Lung (tissue), 12 donors: ENCODE measurements around the gene MRTFA. TPM values are rescaled to one million over a fixed set of nuclear protein-coding genes. Genes with fewer than 3 reads are reported as not detected.

Experiments used
- ATAC-seq: fragments of 200-7000 bp; cut with Tn5 transposase; one replicate; pipeline ENCODE4 v1.9.1; 2020; ENCODE audit warnings: moderate number of reproducible peaks; ENCODE audit not compliant: insufficient read depth, low FRiP score
- DNase-seq, 3 donors: peaks; one replicate each; pipeline ENCODE4 v3.0.0-alpha.2; 2013 to 2017
- H3K27ac ChIP-seq, 2 donors: one replicate each; pipeline ENCODE4 v1.5.1; 2013; ENCODE audit warnings: mild to moderate bottlenecking in 2 of 2, moderate library complexity in 2 of 2, control low read depth in 1 of 2, inconsistent platforms in 1 of 2, low read depth in 1 of 2, low read length in 1 of 2
- H3K27me3 ChIP-seq, 3 donors: one replicate each; pipeline ENCODE4 v1.5.1; 2013; ENCODE audit warnings: low read length in 2 of 3; ENCODE audit not compliant: control insufficient read depth in 3 of 3, insufficient read depth in 3 of 3
- H3K36me3 ChIP-seq, 4 donors: one replicate each; pipeline ENCODE4 v1.5.1; 2013; ENCODE audit warnings: low read length in 4 of 4, mild to moderate bottlenecking in 1 of 4, moderate library complexity in 1 of 4; ENCODE audit not compliant: control insufficient read depth in 4 of 4, insufficient read depth in 4 of 4
- H3K4me1 ChIP-seq, 5 donors: one replicate each; pipeline ENCODE4 v1.5.1; 2013; ENCODE audit warnings: low read length in 5 of 5, mild to moderate bottlenecking in 2 of 5, moderate library complexity in 1 of 5; ENCODE audit not compliant: control insufficient read depth in 5 of 5, insufficient read depth in 5 of 5
- H3K4me3 ChIP-seq: one replicate; pipeline ENCODE4 v1.5.1; 2013; ENCODE audit warnings: mild to moderate bottlenecking, control low read depth, moderate library complexity
- H3K9ac ChIP-seq, 2 donors: one replicate each; pipeline ENCODE4 v1.5.1; 2013; ENCODE audit warnings: low read length in 2 of 2, control low read depth in 1 of 2; ENCODE audit not compliant: insufficient read depth in 1 of 2
- H3K9me3 ChIP-seq, 4 donors: one replicate each; pipeline ENCODE4 v1.5.1; 2013; ENCODE audit warnings: low read length in 3 of 4, mild to moderate bottlenecking in 1 of 4, moderate library complexity in 1 of 4; ENCODE audit not compliant: control insufficient read depth in 4 of 4, insufficient read depth in 3 of 4
- CTCF ChIP-seq: IDR thresholded peaks from 2 replicates; pipeline ENCODE4 v1.5.1; 2012; ENCODE audit warnings: mild to moderate bottlenecking; ENCODE audit errors: control extremely low read depth, extremely low read depth
- WGBS, 2 donors: extraction: QIAGEN DNeasy Blood & Tissue Kit; methylation state at CpG; one replicate each; pipeline ENCODE4 v1.1.7; 2013; 5-methylcytosine and 5-hydroxymethylcytosine counted together
- polyA plus RNA-seq, 2 donors: library from polyadenylated mRNA; stranded (reverse); fragments of 200-250 nt; gene quantifications; one replicate each; pipeline ENCODE4 v1.2.1, GENCODE V29; 2013
- total RNA-seq, 2 donors: library from RNA; depleted of rRNA in 1 of 2; stranded (reverse); fragments of >200 nt in 1 of 2; gene quantifications; one replicate each; pipeline ENCODE4 v1.2.1, GENCODE V29; 2014 to 2021
- donor health status: control.
- donor health status: control.
- donor health status: Bipolar disorder and iron deficiency.
- donor health status: healthy.
- donor health status: DM: yes; HTN: yes; CAD: no.

MRTFA gene
- total and polyA plus RNA-seq, 4 donors, result 26.3 to 64.0 (median 40.1) TPM

- Histone ChIP-seq H3K4me1 (peaks cover 5 to 37% (median 10%) of the 10 kb centered on the region in 5 donors), H3K36me3 (no peaks in the 10 kb centered on the region), H3K4me3 (no peak overlapping the region), H3K9me3 (peaks cover 0 to 5% (median 0%) of the 10 kb centered on the region in 4 donors), H3K27me3 (no peaks in the 10 kb centered on the region), H3K27ac (no peak overlapping the region), H3K9ac (no peak overlapping the region)
- DNase-seq, result no peak
- ATAC-seq, result no peak
- TF ChIP-seq CTCF, result no peak
- WGBS, 2 donors, result 84 to 88% methylated on average over 2 of the region's 2 CpGs
Measured at GRCh38 chr22:40670058-40670457, 33.5 kb upstream of the MRTFA start.

- H3K4me1 ChIP-seq, result peaks cover 5 to 31% (median 13%) of the 10 kb centered on the region in 5 donors
- no peaks in the 10 kb centered on the region for H3K27me3 ChIP-seq
- WGBS, 2 donors, result 73 to 81% methylated on average over 9 to 11 of the region's 11 CpGs
- TF ChIP-seq CTCF, result no peak
- DNase-seq (peak in 2 of 3 donors; percentile 16 to 31), ATAC-seq (peak; percentile 48)
- peak overlapping the region; percentile 15 to 24 for H3K27ac ChIP-seq
- H3K9ac ChIP-seq, result no peak overlapping the region
- no peaks in the 10 kb centered on the region for H3K36me3 ChIP-seq
- no peak overlapping the region for H3K4me3 ChIP-seq
- peaks cover 0 to 5% (median 0%) of the 10 kb centered on the region in 4 donors for H3K9me3 ChIP-seq
Measured at GRCh38 chr22:40668611-40669411, 32.3 kb upstream of the MRTFA start.

GRCh38 chr22:40666151-40666848, 29.8 kb upstream of the MRTFA start:
- no peak overlapping the region for H3K4me3 ChIP-seq
- 64 to 83% methylated on average over 7 of the region's 7 CpGs for WGBS, 2 donors
- peak overlapping the region in 1 of 2 donors; percentile 48 for H3K27ac ChIP-seq
- no peak overlapping the region for H3K9ac ChIP-seq
- H3K36me3 ChIP-seq, result no peaks in the 10 kb centered on the region
- DNase-seq (peak; percentile 79 to 97 (median 91)), ATAC-seq (peak; percentile 31)
- TF ChIP-seq CTCF, result no peak
- H3K4me1 ChIP-seq, result peaks cover 5 to 28% (median 12%) of the 10 kb centered on the region in 5 donors
- peaks cover 0 to 5% (median 0%) of the 10 kb centered on the region in 4 donors for H3K9me3 ChIP-seq
- no peaks in the 10 kb centered on the region for H3K27me3 ChIP-seq
